Measurements from ENCODE around the gene KLHL21.
A peak's percentile ranks its signal among the peaks of the same experiment; 100 is the strongest.

KLHL21 gene

DNA sequence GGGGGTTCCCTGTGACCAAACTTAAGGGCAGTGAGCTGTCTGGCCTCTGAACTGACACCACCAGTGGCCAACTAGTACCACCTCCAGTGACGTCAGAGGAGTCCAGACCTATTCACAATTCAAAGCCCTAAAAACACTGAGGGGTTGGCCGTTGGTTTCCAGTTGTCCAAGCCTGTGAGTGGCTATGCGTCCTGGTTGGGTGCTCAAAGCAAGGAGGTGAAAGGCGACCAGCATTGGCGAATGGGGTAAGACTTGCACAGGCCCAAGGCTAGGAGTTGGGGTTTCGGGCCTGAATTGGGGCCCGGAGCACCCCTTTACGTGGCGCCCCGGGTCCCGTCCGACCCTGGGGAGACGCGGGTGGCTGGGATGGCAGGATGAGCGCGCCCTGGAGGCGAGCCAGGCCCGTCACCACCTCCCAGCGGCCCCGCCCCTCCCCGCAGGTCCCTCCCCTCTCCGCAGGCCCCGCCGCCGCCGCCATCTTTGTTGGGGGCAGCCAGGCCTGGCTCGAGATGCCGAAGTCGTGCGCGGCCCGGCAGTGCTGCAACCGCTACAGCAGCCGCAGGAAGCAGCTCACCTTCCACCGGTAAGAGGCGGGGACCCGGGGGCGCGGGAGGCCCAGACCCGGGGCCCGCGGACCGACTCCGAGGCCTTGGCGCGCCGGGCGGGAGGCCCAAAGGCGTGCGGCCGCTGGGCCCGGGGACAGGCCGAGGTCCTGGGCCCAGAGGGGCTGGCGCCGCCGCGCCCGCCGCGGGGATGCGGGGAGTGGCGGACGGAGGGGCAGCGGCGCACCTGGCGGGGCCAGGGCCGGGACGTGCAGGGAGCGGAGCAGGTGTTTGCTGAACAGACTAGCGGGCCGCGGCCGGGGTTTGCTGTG, 22.3 kb upstream of the KLHL21 start, which contains the start of gene THAP3:
THAP3 (plus strand) TSS at position 159 of the 874 bp plus-strand sequence; CDS start at position 510, 351 bp downstream.
- DNase-seq (ENCODE audit: low read depth, low spot score), result peak; percentile 75

- no peak for DNase-seq (ENCODE audit: low read depth, low spot score)
These were observed 20.7 kb upstream of the KLHL21 start for GRCh38 chr1:6623269-6623965.

- DNase-seq (ENCODE audit: low read depth, low spot score), result no peak
These were observed 19.9 kb upstream of the KLHL21 start for GRCh38 chr1:6622396-6623152.

DNA sequence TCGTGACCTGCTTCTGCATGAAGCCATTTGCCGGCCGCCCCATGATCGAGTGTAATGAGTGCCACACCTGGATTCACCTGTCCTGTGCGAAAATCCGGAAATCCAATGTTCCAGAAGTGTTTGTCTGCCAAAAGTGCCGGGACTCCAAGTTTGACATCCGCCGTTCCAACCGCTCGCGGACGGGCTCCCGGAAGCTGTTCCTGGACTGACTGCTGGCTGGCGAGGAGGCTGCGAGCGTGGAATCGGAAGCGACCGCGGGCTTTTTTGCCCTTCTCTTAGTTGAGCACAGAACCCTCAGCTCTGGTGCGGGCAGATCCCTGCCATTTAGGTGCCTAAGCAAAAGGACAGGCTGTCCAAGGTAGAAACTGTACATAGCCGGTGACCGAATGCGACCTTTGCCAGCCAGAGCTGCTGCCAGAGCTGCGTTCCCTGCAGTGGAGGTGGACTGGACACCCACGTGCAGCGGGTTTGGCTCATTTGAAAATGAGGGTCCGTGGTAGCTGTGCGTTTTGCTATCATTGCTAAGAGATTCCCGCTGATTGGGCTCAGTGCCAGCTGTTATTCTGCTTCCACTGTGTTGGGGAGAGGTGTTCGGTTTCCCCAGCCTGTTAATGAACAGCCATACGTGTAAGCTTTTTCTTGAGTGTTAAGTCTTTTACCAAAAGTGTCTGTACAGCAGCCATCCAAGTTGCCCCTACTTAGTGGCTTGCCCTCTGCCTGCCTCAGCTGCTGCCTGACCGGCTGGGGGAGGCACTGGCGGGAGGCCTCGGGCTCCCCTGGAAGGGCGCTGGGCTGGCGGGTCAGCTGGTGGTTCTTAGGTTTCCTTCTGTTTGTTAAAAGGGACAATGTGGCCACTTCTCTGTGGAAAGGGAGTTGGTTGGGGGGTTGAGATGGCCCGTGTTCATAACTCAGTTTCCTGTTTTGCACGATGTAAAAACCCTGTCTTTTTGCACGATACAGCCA, 19.0 kb upstream of the KLHL21 start:
- no peak for DNase-seq (ENCODE audit: low read depth, low spot score)

- DNase-seq (ENCODE audit: low read depth, low spot score), result no peak
These were observed 16.4 kb upstream of the KLHL21 start for GRCh38 chr1:6619045-6619444.

DNA sequence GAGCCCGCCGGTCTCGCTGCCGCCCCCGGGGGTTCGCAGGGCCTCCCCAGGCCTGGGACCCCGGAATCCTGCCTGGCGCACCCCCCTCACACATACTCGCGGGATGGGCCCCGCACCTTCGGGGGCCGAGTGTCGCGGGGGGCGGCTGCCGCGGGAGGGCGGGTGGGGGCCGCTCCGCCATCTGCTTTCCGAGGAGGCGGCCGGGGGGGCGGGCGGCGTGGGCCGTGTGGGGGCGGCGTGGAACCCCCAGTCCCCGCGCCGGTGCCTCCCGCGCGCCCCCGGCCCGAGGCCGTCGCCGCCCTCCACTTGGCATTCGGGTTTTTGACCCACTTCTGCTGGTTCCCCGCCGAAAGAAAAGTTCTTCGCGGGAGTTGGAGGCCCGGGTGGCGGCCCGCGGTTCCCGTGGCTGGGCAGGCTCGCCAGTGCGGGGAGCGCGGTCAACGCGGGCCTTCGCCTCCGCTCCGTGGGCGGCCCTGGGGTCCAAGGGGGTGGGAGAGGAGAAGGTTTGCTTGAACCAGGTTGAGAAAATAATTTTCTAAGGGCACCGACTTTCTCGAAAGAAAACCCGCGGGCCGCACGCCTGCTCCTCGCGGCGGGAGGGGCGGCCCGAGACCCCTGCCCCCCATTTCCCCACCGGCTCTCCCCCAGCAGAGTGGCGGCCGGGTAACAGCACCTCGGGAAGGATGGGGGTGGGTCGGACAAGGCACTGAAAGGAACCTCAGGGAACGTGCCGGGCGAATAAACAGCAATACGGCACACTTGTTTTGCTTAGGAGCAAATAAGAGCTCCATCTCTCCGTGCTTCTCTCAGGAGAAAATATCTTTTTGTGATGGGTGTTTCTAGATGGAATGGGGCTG, 12.5 kb upstream of the KLHL21 start:
- no peak for DNase-seq (ENCODE audit: low read depth, low spot score)

DNA sequence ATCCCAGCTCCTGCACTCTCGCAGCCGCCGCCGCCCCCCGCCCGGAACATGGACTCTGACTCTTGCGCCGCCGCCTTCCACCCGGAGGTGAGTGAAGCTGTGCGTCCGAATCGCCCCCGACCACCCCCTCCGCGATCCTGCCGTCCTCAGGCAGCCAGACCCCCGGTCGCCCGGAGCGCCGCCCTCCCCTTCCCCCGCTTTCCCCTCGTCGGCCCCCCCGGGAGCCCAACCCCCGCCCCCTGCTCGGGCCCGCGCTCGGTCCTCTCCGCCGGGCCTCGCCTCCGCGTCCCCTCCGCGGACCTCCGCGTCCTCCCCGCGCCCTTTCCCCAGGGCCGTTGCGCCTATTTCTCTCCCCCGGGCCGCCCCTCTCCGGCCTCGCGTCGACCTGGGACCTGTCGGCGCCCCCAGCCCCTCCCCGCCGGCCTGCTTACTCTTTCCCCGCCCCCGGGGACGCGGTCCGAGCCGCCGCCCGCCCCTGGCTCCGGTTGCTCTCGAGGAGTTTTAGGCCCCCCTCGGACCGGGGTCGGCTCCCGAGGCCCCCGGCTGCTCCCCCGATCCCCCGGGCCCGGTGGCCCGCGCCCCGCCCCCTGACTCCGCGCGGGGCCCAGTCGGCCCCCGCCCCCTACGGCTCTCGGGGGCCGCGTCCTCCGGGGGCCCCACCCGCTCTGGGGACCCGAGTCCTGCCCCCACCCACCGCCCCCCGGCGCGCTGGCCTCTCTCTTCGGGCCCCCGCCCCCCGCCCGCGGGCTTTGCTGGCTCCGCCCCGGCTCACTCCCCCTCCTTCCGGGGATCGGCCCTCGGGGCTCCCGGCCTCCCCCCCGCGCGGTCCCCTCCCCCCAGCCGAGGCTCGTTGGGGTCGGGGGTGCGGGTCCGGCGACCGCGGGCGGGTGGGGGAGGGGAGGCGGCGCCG, 11.6 kb upstream of the KLHL21 start:
- DNase-seq (ENCODE audit: low read depth, low spot score), result peak; percentile 30

GRCh38 chr1:6613361-6614018, 10.8 kb upstream of the KLHL21 start, which contains the start of gene PHF13:
PHF13 (plus strand) TSS chr1:6613731; CDS start chr1:6614067, 336 bp downstream.
- peak; percentile 98 for DNase-seq (ENCODE audit: low read depth, low spot score)

GRCh38 chr1:6612641-6613360, 10.1 kb upstream of the KLHL21 start:
- DNase-seq (ENCODE audit: low read depth, low spot score), result no peak

- no peak for DNase-seq (ENCODE audit: low read depth, low spot score)
These were observed 1.4 kb upstream of the KLHL21 start for GRCh38 chr1:6603915-6604558.

GRCh38 chr1:6603238-6603914, 707 bp upstream of the KLHL21 start:
- DNase-seq (ENCODE audit: low read depth, low spot score), result peak; percentile 21

- no peak for DNase-seq (ENCODE audit: low read depth, low spot score)
These were observed 573 bp downstream of the KLHL21 start for GRCh38 chr1:6601923-6602668.

DNA sequence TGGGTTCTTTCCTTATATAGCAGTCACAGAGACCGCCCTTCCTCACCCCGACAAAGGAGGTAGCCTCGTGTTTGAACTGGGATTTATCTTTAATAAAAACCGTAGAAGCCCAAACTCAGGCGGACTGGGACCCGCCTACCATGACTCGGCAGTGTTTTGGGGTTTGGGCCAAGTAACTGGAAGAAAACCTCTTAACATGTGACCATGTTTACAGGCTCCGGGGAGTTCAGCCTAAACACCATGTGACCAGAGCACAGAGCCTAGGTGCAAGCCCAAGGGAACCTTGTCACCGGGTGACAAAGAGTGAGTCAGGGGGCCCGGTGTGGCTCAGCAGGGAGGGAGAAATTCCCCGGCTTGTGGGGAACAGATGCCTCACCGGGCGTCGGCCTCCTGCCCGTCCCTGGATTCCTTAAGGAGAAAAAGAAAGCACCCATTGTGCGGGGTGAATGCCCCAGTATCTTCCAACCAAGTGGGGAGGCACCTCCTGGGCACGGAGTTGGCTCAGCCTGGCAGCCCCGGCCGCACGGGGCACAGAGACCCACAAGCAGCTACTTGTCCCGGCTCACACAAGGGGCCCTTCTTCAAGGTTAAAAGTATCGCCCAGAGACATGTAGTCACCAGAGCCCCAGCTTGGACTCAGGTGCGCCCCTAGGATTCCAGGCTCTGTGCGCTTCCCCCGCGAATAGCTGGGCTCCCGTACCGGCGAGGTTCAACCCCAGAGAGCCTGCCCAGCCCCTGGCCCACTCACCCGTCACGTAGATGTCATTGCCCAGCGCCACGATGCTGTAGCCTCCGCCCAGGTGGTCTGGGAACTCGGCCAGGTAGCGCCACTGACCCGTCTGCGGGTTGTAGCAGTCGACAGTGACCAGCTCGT, 1.4 kb downstream of the KLHL21 start:
- DNase-seq (ENCODE audit: low read depth, low spot score), result peak; percentile 65

GRCh38 chr1:6600410-6601048, 2.1 kb downstream of the KLHL21 start:
- no peak for DNase-seq (ENCODE audit: low read depth, low spot score)
